Neutrophil (primary cell): ENCODE results near the gene FAM151B.

ENCODE experiments used
- H3K27ac ChIP-seq: fragments of 200-600 bp; sonication (generic); 2 replicates; pipeline ENCODE4 v1.5.1; 2016; ENCODE audit warnings: mild to moderate bottlenecking, moderate library complexity
- H3K27me3 ChIP-seq: fragments of 200-600 bp; sonication (generic); 2 replicates; pipeline ENCODE4 v1.6.0; 2016; ENCODE audit warnings: mild to moderate bottlenecking
- H3K36me3 ChIP-seq: fragments of 200-600 bp; sonication (generic); 2 replicates; pipeline ENCODE4 v1.5.1; 2017
- H3K4me1 ChIP-seq, 2 experiments: fragments of 200-600 bp in 1 of 2; sonication (generic) in 1 of 2; 1 replicate in 1 of 2; 2 replicates in 1 of 2; pipeline versions ENCODE4 v1.5.1 to v1.6.1; 2013 to 2016; ENCODE audit warnings: low read depth in 1 of 2, low read length in 1 of 2, mild to moderate bottlenecking in 1 of 2, moderate library complexity in 1 of 2; ENCODE audit not compliant: control insufficient read depth in 1 of 2, insufficient read depth in 1 of 2
- H3K4me3 ChIP-seq, 2 experiments: fragments of 200-600 bp in 1 of 2; sonication (generic) in 1 of 2; 1 replicate in 1 of 2; 2 replicates in 1 of 2; pipeline ENCODE4 v1.5.1; 2013 to 2016; ENCODE audit warnings: low read depth in 1 of 2, low read length in 1 of 2, mild to moderate bottlenecking in 1 of 2, moderate library complexity in 1 of 2
- H3K9me3 ChIP-seq: fragments of 200-600 bp; sonication (generic); 2 replicates; pipeline ENCODE4 v1.5.1; 2016
- TF ChIP-seq, protein P1 (sequence below): fragments of 200-600 bp; sonication (generic); IDR thresholded peaks from 2 replicates; pipeline ENCODE4 v1.5.1; 2016; ENCODE audit warnings: antibody characterized with exemption

Gene FAM151B

GRCh38 chr5:80590766-80591165, 102.9 kb downstream of the FAM151B start:
- no peaks in the 10 kb centered on the region for H3K27me3 ChIP-seq
- H3K36me3 ChIP-seq = no peaks in the 10 kb centered on the region
- H3K4me1 ChIP-seq = no peaks in the 10 kb centered on the region
- no peak overlapping the region for H3K27ac ChIP-seq
- H3K4me3 ChIP-seq = no peak overlapping the region
- H3K9me3 ChIP-seq = no peaks in the 10 kb centered on the region
- TF ChIP-seq, protein P1, sequence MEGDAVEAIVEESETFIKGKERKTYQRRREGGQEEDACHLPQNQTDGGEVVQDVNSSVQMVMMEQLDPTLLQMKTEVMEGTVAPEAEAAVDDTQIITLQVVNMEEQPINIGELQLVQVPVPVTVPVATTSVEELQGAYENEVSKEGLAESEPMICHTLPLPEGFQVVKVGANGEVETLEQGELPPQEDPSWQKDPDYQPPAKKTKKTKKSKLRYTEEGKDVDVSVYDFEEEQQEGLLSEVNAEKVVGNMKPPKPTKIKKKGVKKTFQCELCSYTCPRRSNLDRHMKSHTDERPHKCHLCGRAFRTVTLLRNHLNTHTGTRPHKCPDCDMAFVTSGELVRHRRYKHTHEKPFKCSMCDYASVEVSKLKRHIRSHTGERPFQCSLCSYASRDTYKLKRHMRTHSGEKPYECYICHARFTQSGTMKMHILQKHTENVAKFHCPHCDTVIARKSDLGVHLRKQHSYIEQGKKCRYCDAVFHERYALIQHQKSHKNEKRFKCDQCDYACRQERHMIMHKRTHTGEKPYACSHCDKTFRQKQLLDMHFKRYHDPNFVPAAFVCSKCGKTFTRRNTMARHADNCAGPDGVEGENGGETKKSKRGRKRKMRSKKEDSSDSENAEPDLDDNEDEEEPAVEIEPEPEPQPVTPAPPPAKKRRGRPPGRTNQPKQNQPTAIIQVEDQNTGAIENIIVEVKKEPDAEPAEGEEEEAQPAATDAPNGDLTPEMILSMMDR = no peak

DNA sequence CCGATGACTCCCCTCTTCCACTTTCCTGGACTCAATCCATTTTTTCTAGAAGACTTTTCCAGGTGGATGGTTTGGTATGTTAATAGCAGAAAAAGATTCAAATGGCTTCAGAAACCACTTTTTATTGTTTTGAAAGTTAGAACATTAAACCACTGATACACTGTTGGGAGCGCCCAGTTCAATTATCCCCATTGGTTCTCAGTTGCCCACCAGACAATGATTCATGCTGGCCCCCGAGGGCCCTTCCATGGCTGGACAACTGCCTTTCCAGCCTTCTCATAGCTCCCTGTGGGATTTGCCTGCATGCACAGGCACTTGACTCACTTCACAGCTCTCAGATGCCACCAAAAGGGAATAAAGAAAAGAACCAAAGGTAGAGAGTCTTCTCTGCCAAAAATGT, 103.5 kb downstream of the FAM151B start:
- Histone ChIP-seq H3K27me3 (no peaks in the 10 kb centered on the region), H3K4me1 (no peaks in the 10 kb centered on the region), H3K4me3 (no peak overlapping the region), H3K36me3 (no peaks in the 10 kb centered on the region), H3K9me3 (no peaks in the 10 kb centered on the region), H3K27ac (no peak overlapping the region)
- TF ChIP-seq, protein P1 = no peak

DNA sequence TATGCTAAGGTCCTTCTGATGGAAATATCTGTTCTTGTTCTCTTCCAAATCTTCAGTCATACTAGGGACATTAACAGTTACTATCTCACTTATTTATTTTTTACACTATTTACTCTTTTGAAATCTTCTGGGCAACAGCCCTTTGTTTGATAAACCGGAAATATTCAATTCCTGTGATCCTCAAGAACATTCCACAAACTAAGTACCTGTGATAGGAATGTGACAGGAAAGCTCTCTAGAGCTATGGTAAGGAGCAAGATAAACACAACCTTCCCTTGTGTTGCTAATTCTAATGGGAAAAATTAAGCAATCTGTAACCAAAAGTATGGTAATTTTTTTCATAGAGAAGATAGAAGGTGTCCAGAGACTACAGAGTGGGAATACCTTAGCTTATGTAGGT, 104.2 kb downstream of the FAM151B start:
- TF ChIP-seq, protein P1 = no peak

More for the DNA sequence above, 104.2 kb downstream of the FAM151B start:
- Histone ChIP-seq H3K36me3 (no peaks in the 10 kb centered on the region), H3K4me3 (no peak overlapping the region), H3K27me3 (no peaks in the 10 kb centered on the region), H3K27ac (no peak overlapping the region), H3K4me1 (no peaks in the 10 kb centered on the region), H3K9me3 (no peaks in the 10 kb centered on the region)
